OCI-LY7 (cell line): ENCODE measurements around the gene NUP205.

Experiments
- CTCF ChIP-seq: fragments of 200-600 bp; sonication (generic); conservative IDR thresholded peaks from 2 replicates; pipeline ENCODE4 v1.5.1; 2014; ENCODE audit warnings: mild to moderate bottlenecking, antibody characterized with exemption, low read length, moderate library complexity, mixed read lengths
- EZH2phosphoT487 ChIP-seq: fragments of 200-600 bp; sonication (generic); IDR thresholded peaks from 2 replicates; pipeline ENCODE4 v1.6.1; 2018; ENCODE audit warnings: low read depth, borderline replicate concordance, mild to moderate bottlenecking, mixed run types, antibody characterized with exemption, low read length, moderate library complexity, mixed read lengths

DNA sequence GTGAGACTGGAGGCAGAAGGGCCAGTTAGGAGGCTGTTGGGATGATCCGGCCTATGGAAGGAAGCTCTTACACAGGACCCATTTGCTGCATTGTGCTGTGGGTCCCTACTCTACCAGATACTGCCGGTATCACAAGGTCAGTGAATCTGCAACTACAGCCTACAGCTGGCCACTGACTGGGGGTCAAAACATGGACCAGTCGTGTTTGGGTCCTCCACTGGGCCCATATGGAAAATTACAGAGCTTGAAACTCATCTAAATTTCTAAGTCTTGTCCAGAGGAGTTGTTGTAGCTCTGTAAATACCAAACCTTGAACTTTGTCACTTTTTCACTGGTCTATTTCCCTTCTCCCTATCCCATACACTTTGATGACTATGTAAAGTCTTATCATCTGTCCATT, 5.6 kb upstream of the NUP205 start:
- TF ChIP-seq CTCF: no peak
- TF ChIP-seq EZH2phosphoT487: no peak
